ENCODE measurements around the gene EXOC5. TPM values are rescaled to one million over a fixed set of nuclear protein-coding genes. Genes with fewer than 3 reads are reported as not detected.
"Not testable (repeated sequence)": the region's sequence is repeated elsewhere in the genome, so short reads cannot be mapped to it uniquely, and the experiment has no call there.

EXOC5 gene
- total RNA-seq, 1 donor from 2014 or later: 60.8 TPM

- TF ChIP-seq CTCF (IDR thresholded peaks at IDR 0.05; ENCODE audit: insufficient read depth, low read length, poor library complexity, severe bottlenecking): no peak
- H3K36me3 ChIP-seq (ENCODE audit: control insufficient read depth, insufficient read depth, low read length): no peaks in the 10 kb centered on the region
- H3K27me3 ChIP-seq (ENCODE audit: control insufficient read depth, insufficient read depth, low read length): no peaks in the 10 kb centered on the region
- H3K4me3 ChIP-seq (ENCODE audit: low read depth, low read length): no peak overlapping the region
- no peak for DNase-seq (ENCODE audit: low read depth)
These were observed 46.8 kb downstream of the EXOC5 start for GRCh38 chr14:57221931-57222330.

GRCh38 chr14:57212919-57213318 lies 55.8 kb downstream of the EXOC5 start:
- Histone ChIP-seq H3K36me3 (ENCODE audit: control insufficient read depth, insufficient read depth, low read length) (no peaks in the 10 kb centered on the region), H3K4me3 (ENCODE audit: low read depth, low read length) (no peak overlapping the region), H3K27me3 (ENCODE audit: control insufficient read depth, insufficient read depth, low read length) (no peaks in the 10 kb centered on the region)
- no peak for DNase-seq (ENCODE audit: low read depth)
- no peak for TF ChIP-seq CTCF (IDR thresholded peaks at IDR 0.05; ENCODE audit: insufficient read depth, low read length, poor library complexity, severe bottlenecking)

GRCh38 chr14:57209561-57209960 lies 59.1 kb downstream of the EXOC5 start:
- peak; percentile 7 for DNase-seq (ENCODE audit: low read depth)
- TF ChIP-seq CTCF (IDR thresholded peaks at IDR 0.05; ENCODE audit: insufficient read depth, low read length, poor library complexity, severe bottlenecking): no peak
- Histone ChIP-seq H3K4me3 (ENCODE audit: low read depth, low read length) (no peak overlapping the region), H3K36me3 (ENCODE audit: control insufficient read depth, insufficient read depth, low read length) (no peaks in the 10 kb centered on the region), H3K27me3 (ENCODE audit: control insufficient read depth, insufficient read depth, low read length) (no peaks in the 10 kb centered on the region)

GRCh38 chr14:57205938-57206337 lies 62.8 kb downstream of the EXOC5 start:
- no peak for DNase-seq (ENCODE audit: low read depth)
- H3K36me3 ChIP-seq (ENCODE audit: control insufficient read depth, insufficient read depth, low read length): no peaks in the 10 kb centered on the region
- H3K27me3 ChIP-seq (ENCODE audit: control insufficient read depth, insufficient read depth, low read length): no peaks in the 10 kb centered on the region
- no peak for TF ChIP-seq CTCF (IDR thresholded peaks at IDR 0.05; ENCODE audit: insufficient read depth, low read length, poor library complexity, severe bottlenecking)
- no peak overlapping the region for H3K4me3 ChIP-seq (ENCODE audit: low read depth, low read length)

- not testable (repeated sequence) for DNase-seq (ENCODE audit: low read depth); H3K4me3 ChIP-seq (ENCODE audit: low read depth, low read length); H3K36me3 ChIP-seq (ENCODE audit: control insufficient read depth, insufficient read depth, low read length); H3K27me3 ChIP-seq (ENCODE audit: control insufficient read depth, insufficient read depth, low read length)
- peak; percentile 3 for TF ChIP-seq CTCF (IDR thresholded peaks at IDR 0.05; ENCODE audit: insufficient read depth, low read length, poor library complexity, severe bottlenecking)
These were observed 66.0 kb downstream of the EXOC5 start for GRCh38 chr14:57202672-57203071.

- DNase-seq (ENCODE audit: low read depth): peak; percentile 29
- TF ChIP-seq CTCF (IDR thresholded peaks at IDR 0.05; ENCODE audit: insufficient read depth, low read length, poor library complexity, severe bottlenecking): no peak
- Histone ChIP-seq H3K36me3 (ENCODE audit: control insufficient read depth, insufficient read depth, low read length) (no peaks in the 10 kb centered on the region), H3K27me3 (ENCODE audit: control insufficient read depth, insufficient read depth, low read length) (no peaks in the 10 kb centered on the region), H3K4me3 (ENCODE audit: low read depth, low read length) (no peak overlapping the region)
These were observed 68.8 kb downstream of the EXOC5 start for GRCh38 chr14:57199921-57200320.
